ENCODE measurements around the gene NAMPT.
"Not testable (repeated sequence)": the region's sequence is repeated elsewhere in the genome, so short reads cannot be mapped to it uniquely, and the experiment has no call there.

The NAMPT gene

GRCh38 chr7:106329408-106329807, 44.6 kb upstream of the NAMPT start:
- no peak overlapping the region for H3K23ac ChIP-seq (ENCODE audit: low read length)

GRCh38 chr7:106327538-106328481, 43.0 kb upstream of the NAMPT start:
- Histone ChIP-seq H3K9ac (ENCODE audit: low read length) (no peak overlapping the region), H2BK5ac (ENCODE audit: low read depth, low read length, poor library complexity) (no peak overlapping the region), H3K27me3 (ENCODE audit: insufficient read depth, low read length) (no peaks in the 10 kb centered on the region), H4K91ac (ENCODE audit: low read depth, low read length) (no peak overlapping the region), H3K18ac (ENCODE audit: low read length) (no peak overlapping the region), H3K4me1 (ENCODE audit: control insufficient read depth in 1 of 2, insufficient read depth in 2 of 2, low read length in 2 of 2) (no peaks in the 10 kb centered on the region), H2AFZ (ENCODE audit: insufficient read depth, low read length, poor library complexity) (no peak overlapping the region), H3K9me3 (ENCODE audit: insufficient read depth, low read depth, low read length) (no peaks in the 10 kb centered on the region), H3K4ac (ENCODE audit: low read depth, low read length) (no peak overlapping the region), H2BK12ac (ENCODE audit: low read length) (no peak overlapping the region), H3K79me2 (ENCODE audit: control insufficient read depth, insufficient read depth, low read length, poor library complexity) (no peaks in the 10 kb centered on the region), H2BK120ac (ENCODE audit: insufficient read depth, low read length, poor library complexity) (no peak overlapping the region), H2AK5ac (ENCODE audit: low read length) (no peak overlapping the region), H3K14ac (ENCODE audit: low read length) (no peak overlapping the region), H3K79me1 (ENCODE audit: low read length) (no peaks in the 10 kb centered on the region), H3K23ac (ENCODE audit: low read length) (no peak overlapping the region), H3K4me2 (ENCODE audit: low read length) (no peak overlapping the region), H4K8ac (ENCODE audit: low read depth, low read length) (no peak overlapping the region), H3K27ac (ENCODE audit: low read depth, low read length) (no peak overlapping the region), H3K4me3 (ENCODE audit: low read depth, low read length) (no peak overlapping the region), H4K12ac (ENCODE audit: low read depth, low read length) (no peak overlapping the region), H3K36me3 (ENCODE audit: control insufficient read depth in 1 of 2, insufficient read depth in 2 of 2, low read length in 2 of 2) (no peaks in the 10 kb centered on the region)
- WGBS (ENCODE audit: extremely low coverage, insufficient coverage, insufficient read length): no CpG with 5 or more reads among the region's 11 CpGs
- DNase-seq: no peak

More at GRCh38 chr7:106329408-106329807, 44.6 kb upstream of the NAMPT start:
- Histone ChIP-seq H2AFZ (ENCODE audit: insufficient read depth, low read length, poor library complexity) (no peak overlapping the region), H4K12ac (ENCODE audit: low read depth, low read length) (no peak overlapping the region), H3K9me3 (ENCODE audit: insufficient read depth, low read depth, low read length) (no peaks in the 10 kb centered on the region), H2AK5ac (ENCODE audit: low read length) (no peak overlapping the region), H4K8ac (ENCODE audit: low read depth, low read length) (no peak overlapping the region), H3K27ac (ENCODE audit: low read depth, low read length) (no peak overlapping the region), H3K79me2 (ENCODE audit: control insufficient read depth, insufficient read depth, low read length, poor library complexity) (no peaks in the 10 kb centered on the region), H3K36me3 (ENCODE audit: control insufficient read depth in 1 of 2, insufficient read depth in 2 of 2, low read length in 2 of 2) (no peaks in the 10 kb centered on the region), H3K4ac (ENCODE audit: low read depth, low read length) (no peak overlapping the region), H3K4me3 (ENCODE audit: low read depth, low read length) (no peak overlapping the region), H2BK5ac (ENCODE audit: low read depth, low read length, poor library complexity) (no peak overlapping the region), H3K27me3 (ENCODE audit: insufficient read depth, low read length) (no peaks in the 10 kb centered on the region), H3K4me1 (ENCODE audit: control insufficient read depth in 1 of 2, insufficient read depth in 2 of 2, low read length in 2 of 2) (no peaks in the 10 kb centered on the region), H2BK120ac (ENCODE audit: insufficient read depth, low read length, poor library complexity) (no peak overlapping the region), H3K79me1 (ENCODE audit: low read length) (no peaks in the 10 kb centered on the region), H3K14ac (ENCODE audit: low read length) (no peak overlapping the region), H3K9ac (ENCODE audit: low read length) (no peak overlapping the region), H3K4me2 (ENCODE audit: low read length) (no peak overlapping the region), H2BK12ac (ENCODE audit: low read length) (no peak overlapping the region), H4K91ac (ENCODE audit: low read depth, low read length) (no peak overlapping the region), H3K18ac (ENCODE audit: low read length) (no peak overlapping the region)
- peak; percentile 13 to 63 for DNase-seq
- WGBS (ENCODE audit: extremely low coverage, insufficient coverage, insufficient read length): no CpG with 5 or more reads among the region's 1 CpG

- Histone ChIP-seq H2AK5ac (ENCODE audit: low read length) (no peak overlapping the region), H3K9ac (ENCODE audit: low read length) (no peak overlapping the region), H3K27me3 (ENCODE audit: insufficient read depth, low read length) (no peaks in the 10 kb centered on the region), H4K91ac (ENCODE audit: low read depth, low read length) (no peak overlapping the region), H3K23ac (ENCODE audit: low read length) (no peak overlapping the region), H3K4me3 (ENCODE audit: low read depth, low read length) (no peak overlapping the region), H3K18ac (ENCODE audit: low read length) (no peak overlapping the region), H3K27ac (ENCODE audit: low read depth, low read length) (no peak overlapping the region), H4K12ac (ENCODE audit: low read depth, low read length) (no peak overlapping the region), H3K4me1 (ENCODE audit: control insufficient read depth in 1 of 2, insufficient read depth in 2 of 2, low read length in 2 of 2) (no peaks in the 10 kb centered on the region), H3K9me3 (ENCODE audit: insufficient read depth, low read depth, low read length) (no peaks in the 10 kb centered on the region), H3K4me2 (ENCODE audit: low read length) (no peak overlapping the region), H3K4ac (ENCODE audit: low read depth, low read length) (no peak overlapping the region), H2BK12ac (ENCODE audit: low read length) (no peak overlapping the region), H2BK5ac (ENCODE audit: low read depth, low read length, poor library complexity) (no peak overlapping the region), H3K79me2 (ENCODE audit: control insufficient read depth, insufficient read depth, low read length, poor library complexity) (no peaks in the 10 kb centered on the region), H3K14ac (ENCODE audit: low read length) (no peak overlapping the region), H2BK120ac (ENCODE audit: insufficient read depth, low read length, poor library complexity) (no peak overlapping the region), H4K8ac (ENCODE audit: low read depth, low read length) (no peak overlapping the region), H3K79me1 (ENCODE audit: low read length) (no peaks in the 10 kb centered on the region), H3K36me3 (ENCODE audit: control insufficient read depth in 1 of 2, insufficient read depth in 2 of 2, low read length in 2 of 2) (no peaks in the 10 kb centered on the region), H2AFZ (ENCODE audit: insufficient read depth, low read length, poor library complexity) (no peak overlapping the region)
- WGBS (ENCODE audit: extremely low coverage, insufficient coverage, insufficient read length): no CpG with 5 or more reads among the region's 7 CpGs
- peak in 1 of 2 donors; percentile 30 for DNase-seq
Observed at GRCh38 chr7:106326594-106327537, 42.1 kb upstream of the NAMPT start.

- H2BK5ac ChIP-seq (ENCODE audit: low read depth, low read length, poor library complexity); H2AK5ac ChIP-seq (ENCODE audit: low read length); H3K36me3 ChIP-seq (ENCODE audit: control insufficient read depth in 1 of 2, insufficient read depth in 2 of 2, low read length in 2 of 2); H3K4me3 ChIP-seq (ENCODE audit: low read depth, low read length); H3K79me2 ChIP-seq (ENCODE audit: control insufficient read depth, insufficient read depth, low read length, poor library complexity); H4K91ac ChIP-seq (ENCODE audit: low read depth, low read length); H2AFZ ChIP-seq (ENCODE audit: insufficient read depth, low read length, poor library complexity); H3K4ac ChIP-seq (ENCODE audit: low read depth, low read length); H4K12ac ChIP-seq (ENCODE audit: low read depth, low read length); DNase-seq; H3K4me2 ChIP-seq (ENCODE audit: low read length); H2BK120ac ChIP-seq (ENCODE audit: insufficient read depth, low read length, poor library complexity); H2BK12ac ChIP-seq (ENCODE audit: low read length); H3K4me1 ChIP-seq (ENCODE audit: control insufficient read depth in 1 of 2, insufficient read depth in 2 of 2, low read length in 2 of 2); H4K8ac ChIP-seq (ENCODE audit: low read depth, low read length); H3K18ac ChIP-seq (ENCODE audit: low read length); H3K14ac ChIP-seq (ENCODE audit: low read length); H3K27me3 ChIP-seq (ENCODE audit: insufficient read depth, low read length); H3K23ac ChIP-seq (ENCODE audit: low read length); H3K79me1 ChIP-seq (ENCODE audit: low read length); H3K27ac ChIP-seq (ENCODE audit: low read depth, low read length); H3K9me3 ChIP-seq (ENCODE audit: insufficient read depth, low read depth, low read length); H3K9ac ChIP-seq (ENCODE audit: low read length): not testable (repeated sequence)
- WGBS (ENCODE audit: extremely low coverage, insufficient coverage, insufficient read length): no CpG with 5 or more reads among the region's 2 CpGs
Observed at GRCh38 chr7:106324509-106324908, 39.7 kb upstream of the NAMPT start.
